ENCODE results near the gene EEF1G. TPM values are rescaled to one million over a fixed set of nuclear protein-coding genes. Genes with fewer than 3 reads are reported as not detected.
A peak's percentile ranks its signal among the peaks of the same experiment; 100 is the strongest.

Gene EEF1G
- total RNA-seq, 1 experiment from 2014 or later, result 2,004 TPM

GRCh38 chr11:62513626-62514025 lies 60.1 kb downstream of the EEF1G start:
- Mint-ChIP-seq H3K9me3 (ENCODE audit: unreplicated experiment) (peaks cover 8% of the 10 kb centered on the region), H3K4me3 (ENCODE audit: unreplicated experiment) (no peak overlapping the region), H3K36me3 (ENCODE audit: insufficient read depth, unreplicated experiment) (peaks cover 70% of the 10 kb centered on the region), H3K27me3 (ENCODE audit: insufficient read depth, unreplicated experiment) (no peaks in the 10 kb centered on the region), H3K4me1 (ENCODE audit: low read depth, unreplicated experiment) (peaks cover 25% of the 10 kb centered on the region), H3K27ac (ENCODE audit: unreplicated experiment) (peak overlapping the region; percentile 66)
- Histone ChIP-seq H3K36me3 (ENCODE audit: control insufficient read depth, insufficient read depth, low read length) (peaks cover 4% of the 10 kb centered on the region), H3K4me3 (ENCODE audit: low read depth, low read length) (no peak overlapping the region), H3K9me3 (no peaks in the 10 kb centered on the region), H3K27me3 (replicated peaks; ENCODE audit: control insufficient read depth, insufficient read depth, low read length) (no peaks in the 10 kb centered on the region), H3K4me1 (peaks cover 39% of the 10 kb centered on the region)
- ChIA-PET CTCF (interaction anchor here (1.2 kb wide), 1 partner anchor 29 kb away, joined by 4 read pairs; no protein-coding TSS in a partner anchor), POLR2A (interaction anchor here (1.1 kb wide), 1 partner anchor 33 kb away, joined by 3 read pairs; no protein-coding TSS in a partner anchor)
- BruUV-seq (replicated peaks), result no TSS peak
- intact Hi-C loops (cut with micrococcal nuclease; ENCODE audit: unreplicated experiment), result loop anchor here (2.0 kb wide), 1 partner anchor 13 kb away; no protein-coding TSS in a partner anchor
- TF ChIP-seq, protein P1, sequence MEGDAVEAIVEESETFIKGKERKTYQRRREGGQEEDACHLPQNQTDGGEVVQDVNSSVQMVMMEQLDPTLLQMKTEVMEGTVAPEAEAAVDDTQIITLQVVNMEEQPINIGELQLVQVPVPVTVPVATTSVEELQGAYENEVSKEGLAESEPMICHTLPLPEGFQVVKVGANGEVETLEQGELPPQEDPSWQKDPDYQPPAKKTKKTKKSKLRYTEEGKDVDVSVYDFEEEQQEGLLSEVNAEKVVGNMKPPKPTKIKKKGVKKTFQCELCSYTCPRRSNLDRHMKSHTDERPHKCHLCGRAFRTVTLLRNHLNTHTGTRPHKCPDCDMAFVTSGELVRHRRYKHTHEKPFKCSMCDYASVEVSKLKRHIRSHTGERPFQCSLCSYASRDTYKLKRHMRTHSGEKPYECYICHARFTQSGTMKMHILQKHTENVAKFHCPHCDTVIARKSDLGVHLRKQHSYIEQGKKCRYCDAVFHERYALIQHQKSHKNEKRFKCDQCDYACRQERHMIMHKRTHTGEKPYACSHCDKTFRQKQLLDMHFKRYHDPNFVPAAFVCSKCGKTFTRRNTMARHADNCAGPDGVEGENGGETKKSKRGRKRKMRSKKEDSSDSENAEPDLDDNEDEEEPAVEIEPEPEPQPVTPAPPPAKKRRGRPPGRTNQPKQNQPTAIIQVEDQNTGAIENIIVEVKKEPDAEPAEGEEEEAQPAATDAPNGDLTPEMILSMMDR (IDR thresholded peaks at IDR 0.05; ENCODE audit: insufficient read depth in 1 of 2, low read depth in 1 of 2, low read length in 1 of 2, severe bottlenecking in 1 of 2, unreplicated experiment in 1 of 2), result no peak
- DNase-seq, result no peak

DNA sequence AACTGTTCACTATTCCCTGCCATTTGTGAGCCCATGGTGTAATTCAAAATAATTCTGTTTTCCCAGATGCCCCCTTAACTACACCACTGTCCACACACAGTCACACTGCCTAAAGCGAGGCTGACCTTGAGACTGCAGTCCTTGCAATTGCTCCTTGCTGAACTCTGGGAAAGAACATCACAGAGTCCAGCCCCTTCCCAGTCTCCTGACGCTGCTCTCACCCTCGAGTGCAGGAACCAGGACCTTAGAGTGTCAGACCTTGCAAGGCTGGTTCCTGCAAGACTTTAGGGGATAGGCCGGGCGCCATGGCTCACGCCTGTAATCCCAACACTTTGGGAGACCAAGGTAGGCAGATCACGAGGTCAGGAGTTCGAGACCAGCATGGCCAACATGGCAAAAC lies 60.7 kb downstream of the EEF1G start:
- Histone ChIP-seq H3K27me3 (replicated peaks; ENCODE audit: control insufficient read depth, insufficient read depth, low read length) (no peaks in the 10 kb centered on the region), H3K4me1 (peaks cover 45% of the 10 kb centered on the region), H3K4me3 (ENCODE audit: low read depth, low read length) (no peak overlapping the region), H3K9me3 (no peaks in the 10 kb centered on the region), H3K36me3 (ENCODE audit: control insufficient read depth, insufficient read depth, low read length) (peaks cover 3% of the 10 kb centered on the region; the same call in 1 of the 2 replicates)
- Mint-ChIP-seq H3K27ac (ENCODE audit: unreplicated experiment) (peak overlapping the region; percentile 71), H3K36me3 (ENCODE audit: insufficient read depth, unreplicated experiment) (peaks cover 67% of the 10 kb centered on the region), H3K27me3 (ENCODE audit: insufficient read depth, unreplicated experiment) (no peaks in the 10 kb centered on the region), H3K4me1 (ENCODE audit: low read depth, unreplicated experiment) (peaks cover 22% of the 10 kb centered on the region), H3K4me3 (ENCODE audit: unreplicated experiment) (no peak overlapping the region), H3K9me3 (ENCODE audit: unreplicated experiment) (peaks cover 1% of the 10 kb centered on the region)
- BruUV-seq (replicated peaks), result no TSS peak
- TF ChIP-seq, protein P1 (IDR thresholded peaks at IDR 0.05; ENCODE audit: insufficient read depth in 1 of 2, low read depth in 1 of 2, low read length in 1 of 2, severe bottlenecking in 1 of 2, unreplicated experiment in 1 of 2), result no peak
- ChIA-PET CTCF (interaction anchor here (0.6 to 1.2 kb wide), 2 partner anchors 30 to 33 kb away, joined by 4 to 7 read pairs; no protein-coding TSS in a partner anchor), POLR2A (interaction anchor here (1.1 kb wide), 1 partner anchor 32 kb away, joined by 3 read pairs; no protein-coding TSS in a partner anchor)
- intact Hi-C loops (cut with micrococcal nuclease; ENCODE audit: unreplicated experiment), result no loop called here
- no peak for DNase-seq

Small RNA genes within 50 kb of the gene (microRNA-seq; reads per million reads assigned to microRNA genes)
- gene MIR6747, result 3.0 reads per million, percentile 19 among the genes with 10 or more reads in this experiment

Other genes starting within 250 kb of the EEF1G start
- 41.1 and 43.3 TPM in 2 replicates for gene ASRGL1, start 236.4 kb downstream of the EEF1G start, total RNA-seq (2022)
- not detected in 2 replicates for gene SCGB1A1, start 154.9 kb downstream of the EEF1G start, total RNA-seq (2022)
- gene AHNAK, start 27.1 kb downstream of the EEF1G start, total RNA-seq (2022), result 312 and 324 TPM in 2 replicates
- 27.2 and 30.2 TPM in 2 replicates for gene TUT1, start 17.6 kb upstream of the EEF1G start, total RNA-seq (2022)
- gene MTA2, start 28.0 kb upstream of the EEF1G start, total RNA-seq (2022), result 134 and 135 TPM in 2 replicates
- 61.2 and 68.7 TPM in 2 replicates for gene EML3, start 38.9 kb upstream of the EEF1G start, total RNA-seq (2022)
- gene ROM1, start 39.4 kb upstream of the EEF1G start, total RNA-seq (2022), result 1.1 and 1.3 TPM in 2 replicates
- gene B3GAT3, start 48.1 kb upstream of the EEF1G start, total RNA-seq (2022), result 37.2 and 37.6 TPM in 2 replicates
- gene GANAB, start 72.7 kb upstream of the EEF1G start, total RNA-seq (2022), result 414 and 442 TPM in 2 replicates
- gene INTS5, start 79.4 kb upstream of the EEF1G start, total RNA-seq (2022), result 22.2 TPM in 2 replicates
- 115 and 123 TPM in 2 replicates for gene C11orf98, start 91.3 kb upstream of the EEF1G start, total RNA-seq (2022)
- 38.2 and 40.1 TPM in 2 replicates for gene CSKMT, start 91.4 kb upstream of the EEF1G start, total RNA-seq (2022)
- 23.9 and 24.0 TPM in 2 replicates for gene UQCC3, start 97.8 kb upstream of the EEF1G start, total RNA-seq (2022)
- 11.9 and 13.6 TPM in 2 replicates for gene LBHD1, start 98.4 kb upstream of the EEF1G start, total RNA-seq (2022)
- 116 and 118 TPM in 2 replicates for gene UBXN1, start 105.2 kb upstream of the EEF1G start, total RNA-seq (2022)
- 0.35 and 0.64 TPM in 2 replicates for gene LRRN4CL, start 115.6 kb upstream of the EEF1G start, total RNA-seq (2022)
- gene BSCL2, start 133.5 kb upstream of the EEF1G start, total RNA-seq (2022), result 39.2 and 48.2 TPM in 2 replicates
- gene GNG3, start 133.8 kb upstream of the EEF1G start, total RNA-seq (2022), result not detected in 2 replicates
- gene HNRNPUL2, start 153.6 kb upstream of the EEF1G start, total RNA-seq (2022), result 60.0 and 62.9 TPM in 2 replicates
- gene TTC9C, start 154.6 kb upstream of the EEF1G start, total RNA-seq (2022), result 47.0 and 53.6 TPM in 2 replicates
- 8.2 and 10.9 TPM in 2 replicates for gene ZBTB3, start 180.3 kb upstream of the EEF1G start, total RNA-seq (2022)
- 139 TPM in 2 replicates for gene POLR2G, start 187.7 kb upstream of the EEF1G start, total RNA-seq (2022)
- gene TAF6L, start 197.5 kb upstream of the EEF1G start, total RNA-seq (2022), result 26.8 and 30.1 TPM in 2 replicates
- 59.9 and 68.4 TPM in 2 replicates for gene TMEM179B, start 213.5 kb upstream of the EEF1G start, total RNA-seq (2022)
- 22.7 and 28.1 TPM in 2 replicates for gene TMEM223, start 218.1 kb upstream of the EEF1G start, total RNA-seq (2022)
- gene NXF1, start 231.5 kb upstream of the EEF1G start, total RNA-seq (2022), result 77.5 and 77.6 TPM in 2 replicates

Data from Caco-2 (cell line).